K562 (cell line): Measurements from ENCODE around the gene CDH8. TPM values are rescaled to one million over a fixed set of nuclear protein-coding genes. Genes with fewer than 3 reads are reported as not detected.

Experiments used
- ATAC-seq: fragments of 200-7000 bp; cut with Tn5 transposase; 3 replicates; pipeline ENCODE4 v1.9.1; 2020; ENCODE audit warnings: moderate library complexity
- BruUV-seq: library from RNA; stranded (reverse); fragments of 400-500 nt; replicated peaks from 2 replicates; lab custom pipeline; 2021; lab: Mats Ljungman, UMichigan
- CTCF ChIA-PET: fragments of 300-600 bp; formaldehyde crosslinking; extraction: SDS; loops from one replicate; lab custom pipeline; 2021; ENCODE audit warnings: low intra/inter-chr PET ratio; lab: Yijun Ruan, JAX
- POLR2A ChIA-PET: fragments of 300-600, 350-650 bp; sonication (Branson Sonifier 250); formaldehyde crosslinking; extraction: SDS; loops from one replicate; lab custom pipeline; 2021; ENCODE audit warnings: antibody characterized with exemption, inconsistent platforms; lab: Yijun Ruan, JAX
- DNase-seq, 4 experiments: peaks; one replicate each; pipeline versions ENCODE4 v3.0.0 to v3.0.0-alpha.2; 2011 to 2018; ENCODE audit warnings: low spot score in 3 of 4, mixed read lengths in 3 of 4; ENCODE audit errors: extremely low read depth in 1 of 4
- FAIRE-seq: peaks from 2 replicates; lab custom pipeline; 2011; peaks lifted over from hg19 to GRCh38; lab: Jason Lieb, UNC
- H2AFZ ChIP-seq: 2 replicates; pipeline ENCODE4 v1.6.0; 2011; ENCODE audit warnings: low read depth, low read length, control low read depth, inconsistent platforms
- H3K27ac ChIP-seq: fragments of 200-600 bp; 3 replicates; pipeline ENCODE4 v1.8.0; 2011; ENCODE audit warnings: low read depth, mild to moderate bottlenecking, control low read depth, inconsistent platforms, low read length, moderate library complexity, mixed read lengths; ENCODE audit errors: extremely low read depth
- H3K27me3 ChIP-seq, 2 experiments: fragments of 300-600 bp in 1 of 2; 2 replicates in 1 of 2; 3 replicates in 1 of 2; pipeline versions ENCODE4 v1.6.0 to v1.8.0; 2011; ENCODE audit warnings: inconsistent platforms in 2 of 2, low read length in 2 of 2, mild to moderate bottlenecking in 1 of 2, mixed read lengths in 1 of 2, moderate library complexity in 1 of 2; ENCODE audit not compliant: control insufficient read depth in 2 of 2, insufficient read depth in 2 of 2
- H3K36me3 ChIP-seq: fragments of 300-600 bp; 3 replicates; pipeline ENCODE4 v1.8.0; 2011; ENCODE audit warnings: mild to moderate bottlenecking, low read length, inconsistent platforms; ENCODE audit not compliant: control insufficient read depth, insufficient read depth
- H3K4me1 ChIP-seq, 2 experiments: fragments of 200-600 bp in 1 of 2; replicated peaks in 1 of 2; 2 replicates in 1 of 2; 3 replicates in 1 of 2; pipeline versions ENCODE4 v1.5.1 to v1.8.0; 2011; ENCODE audit warnings: inconsistent platforms in 2 of 2, low read length in 2 of 2, mild to moderate bottlenecking in 1 of 2, mixed read lengths in 1 of 2, moderate library complexity in 1 of 2; ENCODE audit not compliant: control insufficient read depth in 2 of 2, insufficient read depth in 2 of 2
- H3K4me2 ChIP-seq: 2 replicates; pipeline ENCODE4 v1.6.1; 2011; ENCODE audit warnings: low read length, control low read depth, inconsistent platforms, mixed read lengths; ENCODE audit not compliant: insufficient read depth
- H3K4me3 ChIP-seq: fragments of 200-600 bp; sonication (generic), shearing (Covaris generic); 2 replicates; pipeline ENCODE4 v1.5.1; 2016; ENCODE audit warnings: control low read depth, inconsistent platforms
- H3K79me2 ChIP-seq: fragments of 200-600 bp; 3 replicates; pipeline ENCODE4 v1.8.0; 2011; ENCODE audit warnings: low read length, inconsistent platforms; ENCODE audit not compliant: control insufficient read depth, insufficient read depth
- H3K9ac ChIP-seq, 2 experiments: 2 replicates each; pipeline versions ENCODE4 v1.6.0 to v1.6.1; 2011; ENCODE audit warnings: low read depth in 2 of 2, low read length in 2 of 2, control low read depth in 1 of 2, inconsistent platforms in 1 of 2, mild to moderate bottlenecking in 1 of 2, mixed read lengths in 1 of 2; ENCODE audit not compliant: insufficient read depth in 1 of 2
- H3K9me1 ChIP-seq: one replicate; pipeline ENCODE4 v1.6.0; 2011; ENCODE audit warnings: inconsistent platforms, mild to moderate bottlenecking, low read length, moderate library complexity; ENCODE audit not compliant: control insufficient read depth, insufficient read depth
- H3K9me3 ChIP-seq: replicated peaks from 2 replicates; pipeline ENCODE4 v1.5.1; 2011; ENCODE audit warnings: low read depth, low read length, inconsistent platforms; ENCODE audit not compliant: control insufficient read depth, insufficient read depth
- H4K20me1 ChIP-seq: replicated peaks from 2 replicates; pipeline ENCODE4 v1.6.1; 2011; ENCODE audit warnings: low read length, inconsistent platforms, mixed read lengths; ENCODE audit not compliant: control insufficient read depth, insufficient read depth
- E2F3 ChIP-seq: fragments of 250-450 bp; sonication (Bioruptor Pico); IDR thresholded peaks from 2 replicates; pipeline ENCODE4 v1.4.0; 2020; ENCODE audit warnings: mild to moderate bottlenecking
- ELF1 ChIP-seq: fragments of 200-800 bp; sonication (Bioruptor generic); IDR thresholded peaks from 2 replicates; pipeline ENCODE4 v1.6.1; 2016; ENCODE audit warnings: missing genetic modification characterization, missing compliant biosample characterization
- KLF10 ChIP-seq: fragments of 250-450 bp; sonication (Bioruptor Pico); IDR thresholded peaks from 2 replicates; pipeline ENCODE4 v1.6.1; 2021; ENCODE audit warnings: matching md5 sums
- L3MBTL2 ChIP-seq: fragments of 450-650 bp; IDR thresholded peaks from 2 replicates; pipeline ENCODE4 v1.6.1; 2016; ENCODE audit warnings: mild to moderate bottlenecking, moderate library complexity
- NCOA1 ChIP-seq: fragments of 450-650 bp; IDR thresholded peaks from 2 replicates; pipeline ENCODE4 v1.6.1; 2016; ENCODE audit warnings: low read depth
- NFIX ChIP-seq: fragments of 250-450 bp; sonication (Bioruptor Pico); IDR thresholded peaks from 2 replicates; pipeline ENCODE4 v1.4.0; 2020; ENCODE audit warnings: low read depth, mild to moderate bottlenecking, moderate library complexity
- SAFB ChIP-seq: fragments of 200-400 bp; formaldehyde crosslinking; IDR thresholded peaks from 2 replicates; pipeline ENCODE4 v1.6.1; 2017; ENCODE audit warnings: low read depth, low read length, borderline replicate concordance
- STAT5B ChIP-seq: fragments of 250-450 bp; sonication (Bioruptor Pico); IDR thresholded peaks from 2 replicates; pipeline ENCODE4 v1.8.0; 2021; ENCODE audit warnings: mild to moderate bottlenecking, inconsistent platforms
- ZFP1 ChIP-seq: fragments of 450-650 bp; formaldehyde crosslinking; IDR thresholded peaks from 2 replicates; pipeline ENCODE4 v1.4.0; 2020; ENCODE audit warnings: mild to moderate bottlenecking, mixed read lengths
- ZFP36 ChIP-seq: fragments of 150-350 bp; IDR thresholded peaks from 2 replicates; pipeline ENCODE4 v1.6.1; 2018; ENCODE audit warnings: low read length, low read depth; ENCODE audit not compliant: partially characterized antibody
- ZNF431 ChIP-seq: sonication (generic); formaldehyde crosslinking; IDR thresholded peaks from 2 replicates; pipeline ENCODE4 v1.8.0; 2022; ENCODE audit warnings: mild to moderate bottlenecking, missing genetic modification reagents
- ZNF707 ChIP-seq: fragments of 250-450 bp; sonication (Bioruptor Pico); conservative IDR thresholded peaks from 2 replicates; pipeline ENCODE4 v1.8.0; 2022; ENCODE audit warnings: inconsistent platforms, mild to moderate bottlenecking, moderate library complexity
- WGBS: fragments of 100-300 bp; shearing (Covaris generic); methylation state at CpG from one replicate; pipeline ENCODE4 v1.1.6; 2016; ENCODE audit warnings: low coverage, mixed read lengths; ENCODE audit not compliant: insufficient coverage; ENCODE audit errors: missing lambda C conversion rate; 5-methylcytosine and 5-hydroxymethylcytosine counted together
- in situ Hi-C: fragments of 300-500 bp; cut with MboI; formaldehyde crosslinking; loops from 4 replicates; pipeline ENCODE4 v1.15.0; 2018; ENCODE audit warnings: inconsistent platforms, mixed read lengths
- intact Hi-C: fragments of 100-400 bp; cut with micrococcal nuclease; formaldehyde crosslinking; loops from 2 replicates; pipeline ENCODE4 v1.14.2; 2022
- polyA plus RNA-seq, 8 experiments: library from polyadenylated mRNA; depleted of rRNA in 4 of 8; stranded (reverse) in 5 of 8; unstranded in 3 of 8; fragments of >200 nt; fragmentation: Nextera tagmentation in 2 of 8; fragmentation: Illumina TruSeq in 1 of 8; extraction: Ambion mirVana in 2 of 8; extraction: Trizol in 1 of 8; gene quantifications; 2 replicates each; pipeline versions ENCODE4 v1.2.1 to v1.2.3, GENCODE V29; 2011 to 2014; ENCODE audit warnings: inconsistent platforms in 1 of 8, missing spikeins in 1 of 8
- total RNA-seq, 7 experiments: library from RNA; depleted of rRNA in 6 of 7; stranded (reverse); fragments of >200 nt in 6 of 7; fragmentation: Illumina TruSeq in 2 of 7; extraction: Trizol in 2 of 7; gene quantifications; 2 replicates each; pipeline versions ENCODE4 v1.2.1 to v1.2.3, GENCODE V29; 2011 to 2021; ENCODE audit warnings: low replicate concordance in 1 of 7
- TF ChIP-seq, protein P1 (sequence below): sonication (generic); formaldehyde crosslinking; IDR thresholded peaks from 2 replicates; pipeline ENCODE4 v1.8.1; 2023; ENCODE audit warnings: mild to moderate bottlenecking, missing genetic modification reagents, moderate library complexity
- TF ChIP-seq, protein P2 (sequence below), 3 experiments: fragments of 200-800 bp in 1 of 3; fragments of 250-450 bp in 1 of 3; fragments of 450-650 bp in 1 of 3; sonication (Bioruptor Pico) in 1 of 3; sonication (Bioruptor generic) in 1 of 3; formaldehyde crosslinking in 1 of 3; IDR thresholded peaks; 2 replicates each; pipeline versions ENCODE4 v1.6.1 to v1.8.0; 2016 to 2022; ENCODE audit warnings: mild to moderate bottlenecking in 2 of 3, missing genetic modification characterization in 2 of 3, missing compliant biosample characterization in 1 of 3, moderate library complexity in 1 of 3
- TF ChIP-seq, protein P3 (sequence below): fragments of 250-450 bp; sonication (Bioruptor Pico); IDR thresholded peaks from 2 replicates; pipeline ENCODE4 v1.5.0; 2022; ENCODE audit warnings: mild to moderate bottlenecking
- TF ChIP-seq, protein P4 (sequence below): fragments of 450-650 bp; formaldehyde crosslinking; IDR thresholded peaks from 2 replicates; pipeline ENCODE4 v1.4.0; 2020; ENCODE audit warnings: mild to moderate bottlenecking, moderate library complexity

The CDH8 gene
- total and polyA plus RNA-seq, 9 of the 15 experiments (the other 6 are each of a cell fraction or from before 2014, with no cell fraction given) = 0.22 to 1.4 (median 0.42) TPM; not detected in 4

DNA sequence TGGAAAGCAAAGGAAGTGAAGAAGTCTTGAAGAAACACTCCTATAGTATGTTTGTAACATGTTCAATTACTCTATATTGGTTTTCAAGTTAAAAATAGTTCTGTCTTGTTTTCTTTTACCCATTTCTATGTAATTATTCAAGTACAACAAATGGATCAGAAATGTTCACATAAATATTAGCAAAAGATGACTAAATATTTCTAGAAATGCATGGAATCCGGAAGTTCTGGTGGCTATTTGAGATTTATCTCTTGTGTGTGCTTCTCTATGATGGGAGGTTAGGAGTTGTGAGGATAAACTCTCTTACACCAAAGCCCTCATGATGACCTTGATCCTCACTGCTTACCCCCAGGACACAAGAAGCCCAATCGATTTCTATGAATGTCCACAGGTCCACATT, 237.5 kb downstream of the CDH8 start:
- no peak for ATAC-seq
- in situ Hi-C loops = no loop called here
- intact Hi-C loops = no loop called here
- no TSS peak for BruUV-seq
- H2AFZ ChIP-seq = no peak overlapping the region
- no peak for FAIRE-seq
- H3K9me3 ChIP-seq = no peaks in the 10 kb centered on the region; the same call in 1 of the 2 replicates
- H3K79me2 ChIP-seq = no peaks in the 10 kb centered on the region
- no peak overlapping the region for H3K27ac ChIP-seq
- H4K20me1 ChIP-seq = no peaks in the 10 kb centered on the region
- H3K9me1 ChIP-seq = no peaks in the 10 kb centered on the region
- H3K9ac ChIP-seq = no peak overlapping the region
- CTCF ChIA-PET = no interaction called here
- 0% methylated on average over 2 of the region's 2 CpGs for WGBS
- no peaks in the 10 kb centered on the region for H3K36me3 ChIP-seq
- H3K4me1 ChIP-seq = no peaks in the 10 kb centered on the region
- H3K4me3 ChIP-seq = no peak overlapping the region
- H3K27me3 ChIP-seq = no peaks in the 10 kb centered on the region
- TF ChIP-seq E2F3 (CRISPR knock-in tag) = no peak
- TF ChIP-seq, protein P1, sequence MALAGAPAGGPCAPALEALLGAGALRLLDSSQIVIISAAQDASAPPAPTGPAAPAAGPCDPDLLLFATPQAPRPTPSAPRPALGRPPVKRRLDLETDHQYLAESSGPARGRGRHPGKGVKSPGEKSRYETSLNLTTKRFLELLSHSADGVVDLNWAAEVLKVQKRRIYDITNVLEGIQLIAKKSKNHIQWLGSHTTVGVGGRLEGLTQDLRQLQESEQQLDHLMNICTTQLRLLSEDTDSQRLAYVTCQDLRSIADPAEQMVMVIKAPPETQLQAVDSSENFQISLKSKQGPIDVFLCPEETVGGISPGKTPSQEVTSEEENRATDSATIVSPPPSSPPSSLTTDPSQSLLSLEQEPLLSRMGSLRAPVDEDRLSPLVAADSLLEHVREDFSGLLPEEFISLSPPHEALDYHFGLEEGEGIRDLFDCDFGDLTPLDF (CRISPR knock-in tag) = no peak
- TF ChIP-seq L3MBTL2 = no peak
- TF ChIP-seq ZNF707 = no peak
- TF ChIP-seq, protein P2, sequence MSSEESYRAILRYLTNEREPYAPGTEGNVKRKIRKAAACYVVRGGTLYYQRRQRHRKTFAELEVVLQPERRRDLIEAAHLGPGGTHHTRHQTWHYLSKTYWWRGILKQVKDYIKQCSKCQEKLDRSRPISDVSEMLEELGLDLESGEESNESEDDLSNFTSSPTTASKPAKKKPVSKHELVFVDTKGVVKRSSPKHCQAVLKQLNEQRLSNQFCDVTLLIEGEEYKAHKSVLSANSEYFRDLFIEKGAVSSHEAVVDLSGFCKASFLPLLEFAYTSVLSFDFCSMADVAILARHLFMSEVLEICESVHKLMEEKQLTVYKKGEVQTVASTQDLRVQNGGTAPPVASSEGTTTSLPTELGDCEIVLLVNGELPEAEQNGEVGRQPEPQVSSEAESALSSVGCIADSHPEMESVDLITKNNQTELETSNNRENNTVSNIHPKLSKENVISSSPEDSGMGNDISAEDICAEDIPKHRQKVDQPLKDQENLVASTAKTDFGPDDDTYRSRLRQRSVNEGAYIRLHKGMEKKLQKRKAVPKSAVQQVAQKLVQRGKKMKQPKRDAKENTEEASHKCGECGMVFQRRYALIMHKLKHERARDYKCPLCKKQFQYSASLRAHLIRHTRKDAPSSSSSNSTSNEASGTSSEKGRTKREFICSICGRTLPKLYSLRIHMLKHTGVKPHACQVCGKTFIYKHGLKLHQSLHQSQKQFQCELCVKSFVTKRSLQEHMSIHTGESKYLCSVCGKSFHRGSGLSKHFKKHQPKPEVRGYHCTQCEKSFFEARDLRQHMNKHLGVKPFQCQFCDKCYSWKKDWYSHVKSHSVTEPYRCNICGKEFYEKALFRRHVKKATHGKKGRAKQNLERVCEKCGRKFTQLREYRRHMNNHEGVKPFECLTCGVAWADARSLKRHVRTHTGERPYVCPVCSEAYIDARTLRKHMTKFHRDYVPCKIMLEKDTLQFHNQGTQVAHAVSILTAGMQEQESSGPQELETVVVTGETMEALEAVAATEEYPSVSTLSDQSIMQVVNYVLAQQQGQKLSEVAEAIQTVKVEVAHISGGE (CRISPR knock-in tag; IDR thresholded peaks at IDR 0.05) = no peak
- no peak for TF ChIP-seq ELF1
- no peak for TF ChIP-seq SAFB
- no peak for TF ChIP-seq ZFP36
- no peak for TF ChIP-seq ZNF431 (CRISPR knock-in tag)
- no peak for TF ChIP-seq ZFP1 (CRISPR knock-in tag)
- TF ChIP-seq, protein P3, sequence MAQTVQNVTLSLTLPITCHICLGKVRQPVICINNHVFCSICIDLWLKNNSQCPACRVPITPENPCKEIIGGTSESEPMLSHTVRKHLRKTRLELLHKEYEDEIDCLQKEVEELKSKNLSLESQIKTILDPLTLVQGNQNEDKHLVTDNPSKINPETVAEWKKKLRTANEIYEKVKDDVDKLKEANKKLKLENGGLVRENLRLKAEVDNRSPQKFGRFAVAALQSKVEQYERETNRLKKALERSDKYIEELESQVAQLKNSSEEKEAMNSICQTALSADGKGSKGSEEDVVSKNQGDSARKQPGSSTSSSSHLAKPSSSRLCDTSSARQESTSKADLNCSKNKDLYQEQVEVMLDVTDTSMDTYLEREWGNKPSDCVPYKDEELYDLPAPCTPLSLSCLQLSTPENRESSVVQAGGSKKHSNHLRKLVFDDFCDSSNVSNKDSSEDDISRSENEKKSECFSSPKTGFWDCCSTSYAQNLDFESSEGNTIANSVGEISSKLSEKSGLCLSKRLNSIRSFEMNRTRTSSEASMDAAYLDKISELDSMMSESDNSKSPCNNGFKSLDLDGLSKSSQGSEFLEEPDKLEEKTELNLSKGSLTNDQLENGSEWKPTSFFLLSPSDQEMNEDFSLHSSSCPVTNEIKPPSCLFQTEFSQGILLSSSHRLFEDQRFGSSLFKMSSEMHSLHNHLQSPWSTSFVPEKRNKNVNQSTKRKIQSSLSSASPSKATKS (CRISPR knock-in tag) = no peak
- TF ChIP-seq, protein P4, sequence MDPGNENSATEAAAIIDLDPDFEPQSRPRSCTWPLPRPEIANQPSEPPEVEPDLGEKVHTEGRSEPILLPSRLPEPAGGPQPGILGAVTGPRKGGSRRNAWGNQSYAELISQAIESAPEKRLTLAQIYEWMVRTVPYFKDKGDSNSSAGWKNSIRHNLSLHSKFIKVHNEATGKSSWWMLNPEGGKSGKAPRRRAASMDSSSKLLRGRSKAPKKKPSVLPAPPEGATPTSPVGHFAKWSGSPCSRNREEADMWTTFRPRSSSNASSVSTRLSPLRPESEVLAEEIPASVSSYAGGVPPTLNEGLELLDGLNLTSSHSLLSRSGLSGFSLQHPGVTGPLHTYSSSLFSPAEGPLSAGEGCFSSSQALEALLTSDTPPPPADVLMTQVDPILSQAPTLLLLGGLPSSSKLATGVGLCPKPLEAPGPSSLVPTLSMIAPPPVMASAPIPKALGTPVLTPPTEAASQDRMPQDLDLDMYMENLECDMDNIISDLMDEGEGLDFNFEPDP (CRISPR knock-in tag) = no peak
- TF ChIP-seq STAT5B (CRISPR knock-in tag) = no peak
- TF ChIP-seq NFIX (CRISPR knock-in tag) = no peak
- no peak for TF ChIP-seq KLF10
- no peak for TF ChIP-seq NCOA1
- POLR2A ChIA-PET = no interaction called here
- no peak for DNase-seq
- no peak overlapping the region for H3K4me2 ChIP-seq
